HCT116 (cell line): Measurements from ENCODE around the gene GPR37.

Experiments used
- CTCF ChIP-seq, 3 experiments: fragments of 200-600 bp in 1 of 3; sonication (generic) in 1 of 3; IDR thresholded peaks in 2 of 3; conservative IDR thresholded peaks in 1 of 3; 2 replicates each; pipeline ENCODE4 v1.5.1; 2012 to 2017; ENCODE audit warnings: low read depth in 2 of 3, low read length in 2 of 3, antibody characterized with exemption in 1 of 3, borderline replicate concordance in 1 of 3, control low read depth in 1 of 3, mild to moderate bottlenecking in 1 of 3, mixed read lengths in 1 of 3, mixed run types in 1 of 3, moderate library complexity in 1 of 3; ENCODE audit not compliant: insufficient read depth in 1 of 3
- POLR2A ChIP-seq: IDR thresholded peaks from 2 replicates; pipeline ENCODE4 v1.7.0; 2011; ENCODE audit warnings: borderline replicate concordance; ENCODE audit not compliant: insufficient read depth, insufficient read length; ENCODE audit errors: extremely low read depth

- TF ChIP-seq POLR2A (no peak), CTCF (IDR thresholded peaks at IDR 0.05 in 2 of 3, conservative IDR thresholded peaks at IDR 0.05 in 1 of 3; ENCODE audit: borderline replicate concordance in 1 of 3, insufficient read depth in 1 of 3, low read depth in 2 of 3, low read length in 2 of 3) (no peak)
Measured at GRCh38 chr7:124718032-124718766, 47.4 kb downstream of the GPR37 start.
